Measurements from ENCODE around the gene SEC63.
"Not testable (repeated sequence)": the region's sequence is repeated elsewhere in the genome, so short reads cannot be mapped to it uniquely, and the experiment has no call there.

The SEC63 gene

DNA sequence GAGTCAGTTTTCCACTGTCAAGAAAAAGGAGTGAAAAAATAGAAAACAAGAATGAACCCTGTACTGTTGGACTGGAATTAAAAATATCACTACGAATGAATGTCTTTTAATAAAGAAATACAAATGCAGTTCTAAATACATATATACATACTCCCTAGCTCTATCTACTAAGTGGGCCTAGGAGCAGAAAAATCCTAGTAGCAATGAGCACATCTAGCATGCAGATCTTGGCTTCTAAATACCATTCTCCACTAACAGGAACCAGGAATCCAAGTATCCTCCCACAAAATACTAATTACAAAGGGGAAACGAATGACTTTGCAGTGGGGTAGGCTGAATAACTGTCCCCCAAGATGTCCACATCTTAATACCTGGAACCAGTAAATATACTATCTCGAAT is 25.4 kb downstream of the SEC63 start:
- in situ Hi-C loops (cut with MboI; ENCODE audit: low sequenced_read_pairs, unreplicated experiment): no loop called here
- TF ChIP-seq, protein P1, sequence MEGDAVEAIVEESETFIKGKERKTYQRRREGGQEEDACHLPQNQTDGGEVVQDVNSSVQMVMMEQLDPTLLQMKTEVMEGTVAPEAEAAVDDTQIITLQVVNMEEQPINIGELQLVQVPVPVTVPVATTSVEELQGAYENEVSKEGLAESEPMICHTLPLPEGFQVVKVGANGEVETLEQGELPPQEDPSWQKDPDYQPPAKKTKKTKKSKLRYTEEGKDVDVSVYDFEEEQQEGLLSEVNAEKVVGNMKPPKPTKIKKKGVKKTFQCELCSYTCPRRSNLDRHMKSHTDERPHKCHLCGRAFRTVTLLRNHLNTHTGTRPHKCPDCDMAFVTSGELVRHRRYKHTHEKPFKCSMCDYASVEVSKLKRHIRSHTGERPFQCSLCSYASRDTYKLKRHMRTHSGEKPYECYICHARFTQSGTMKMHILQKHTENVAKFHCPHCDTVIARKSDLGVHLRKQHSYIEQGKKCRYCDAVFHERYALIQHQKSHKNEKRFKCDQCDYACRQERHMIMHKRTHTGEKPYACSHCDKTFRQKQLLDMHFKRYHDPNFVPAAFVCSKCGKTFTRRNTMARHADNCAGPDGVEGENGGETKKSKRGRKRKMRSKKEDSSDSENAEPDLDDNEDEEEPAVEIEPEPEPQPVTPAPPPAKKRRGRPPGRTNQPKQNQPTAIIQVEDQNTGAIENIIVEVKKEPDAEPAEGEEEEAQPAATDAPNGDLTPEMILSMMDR (IDR thresholded peaks at IDR 0.05; ENCODE audit: borderline replicate concordance, control extremely low read depth, extremely low read depth, insufficient read depth, missing control alignments): no peak
- DNase-seq (ENCODE audit: low spot score): no peak

DNA sequence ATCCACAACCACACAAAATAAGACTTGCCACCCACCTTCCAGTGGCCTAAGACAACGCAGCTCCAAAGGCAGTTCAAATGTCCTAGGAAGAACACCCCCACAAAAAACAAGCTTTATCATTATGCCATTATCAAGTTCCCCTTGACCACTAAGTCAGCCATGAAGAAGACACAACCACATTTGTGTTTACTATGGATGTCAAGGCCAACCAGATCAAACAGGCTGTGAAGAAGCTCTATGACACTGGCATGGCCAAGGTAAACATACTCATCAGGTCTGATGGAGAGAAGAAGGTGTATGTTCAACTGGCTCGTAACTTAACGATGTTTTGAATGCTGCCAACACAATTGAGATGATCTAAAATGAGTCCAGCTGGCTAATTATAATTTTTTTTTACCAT is 26.1 kb downstream of the SEC63 start:
- no peak for DNase-seq (ENCODE audit: low spot score)
- TF ChIP-seq, protein P1 (IDR thresholded peaks at IDR 0.05; ENCODE audit: borderline replicate concordance, control extremely low read depth, extremely low read depth, insufficient read depth, missing control alignments): no peak
- in situ Hi-C loops (cut with MboI; ENCODE audit: low sequenced_read_pairs, unreplicated experiment): no loop called here

DNA sequence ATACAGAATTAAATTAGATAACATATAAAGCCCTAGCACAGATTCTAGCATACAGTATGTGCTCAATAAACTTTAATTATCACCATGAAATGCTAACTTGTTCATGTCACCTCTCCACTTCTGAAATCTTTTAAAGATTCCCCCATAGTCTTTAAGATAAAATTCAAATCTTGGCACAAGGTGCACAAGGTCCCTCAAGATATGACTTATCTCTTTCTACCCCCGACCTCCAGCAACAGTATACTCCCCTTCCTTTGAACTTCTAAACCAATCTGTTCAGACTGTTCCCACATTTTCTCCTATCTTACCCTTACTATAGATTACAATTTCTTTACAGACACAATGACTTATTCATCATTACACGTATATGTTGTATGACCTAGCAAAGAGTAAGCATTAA is 29.0 kb downstream of the SEC63 start:
- DNase-seq (ENCODE audit: low spot score): no peak
- TF ChIP-seq, protein P1 (IDR thresholded peaks at IDR 0.05; ENCODE audit: borderline replicate concordance, control extremely low read depth, extremely low read depth, insufficient read depth, missing control alignments): no peak
- in situ Hi-C loops (cut with MboI; ENCODE audit: low sequenced_read_pairs, unreplicated experiment): no loop called here

DNA sequence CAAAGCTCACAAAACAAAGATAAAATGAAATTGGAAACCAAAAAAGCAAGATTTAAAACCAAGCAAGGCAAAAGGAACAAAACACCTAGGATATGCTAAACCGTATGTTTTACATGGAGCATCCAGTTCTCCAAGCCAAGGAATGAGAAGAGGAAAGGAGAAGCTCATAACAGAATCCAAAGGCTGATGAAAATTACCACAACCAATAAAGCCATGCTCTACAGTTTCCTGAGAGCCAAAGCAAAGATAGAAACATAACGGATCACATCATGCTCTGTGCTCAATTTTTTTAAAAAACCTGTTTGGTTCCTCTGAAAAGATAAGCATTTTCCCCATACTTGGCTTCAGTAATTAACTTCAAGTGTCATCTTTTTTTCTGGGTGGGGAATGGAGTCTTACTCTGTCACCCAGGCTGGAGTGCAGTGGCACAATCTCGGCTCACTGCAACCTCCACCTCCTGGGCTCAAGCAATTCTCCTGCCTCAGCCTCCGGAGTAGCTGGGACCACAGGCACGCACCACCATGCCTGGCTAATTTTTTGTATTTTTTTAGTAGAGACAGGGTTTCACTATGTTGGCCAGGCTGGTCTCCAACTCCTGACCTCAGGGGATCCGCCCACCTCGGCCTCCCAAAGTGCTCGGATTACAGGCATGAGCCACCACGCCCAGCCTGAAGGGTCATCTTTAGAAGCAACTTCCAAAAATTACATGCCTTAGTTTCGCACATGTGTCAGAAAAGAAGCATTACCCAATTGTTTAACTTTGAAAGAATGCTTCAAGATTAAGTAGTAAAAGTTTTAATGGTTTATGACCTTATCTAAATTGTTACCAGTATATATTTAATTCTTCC is 31.1 kb downstream of the SEC63 start:
- DNase-seq (ENCODE audit: low spot score); in situ Hi-C loops (cut with MboI; ENCODE audit: low sequenced_read_pairs, unreplicated experiment): not testable (repeated sequence)

DNA sequence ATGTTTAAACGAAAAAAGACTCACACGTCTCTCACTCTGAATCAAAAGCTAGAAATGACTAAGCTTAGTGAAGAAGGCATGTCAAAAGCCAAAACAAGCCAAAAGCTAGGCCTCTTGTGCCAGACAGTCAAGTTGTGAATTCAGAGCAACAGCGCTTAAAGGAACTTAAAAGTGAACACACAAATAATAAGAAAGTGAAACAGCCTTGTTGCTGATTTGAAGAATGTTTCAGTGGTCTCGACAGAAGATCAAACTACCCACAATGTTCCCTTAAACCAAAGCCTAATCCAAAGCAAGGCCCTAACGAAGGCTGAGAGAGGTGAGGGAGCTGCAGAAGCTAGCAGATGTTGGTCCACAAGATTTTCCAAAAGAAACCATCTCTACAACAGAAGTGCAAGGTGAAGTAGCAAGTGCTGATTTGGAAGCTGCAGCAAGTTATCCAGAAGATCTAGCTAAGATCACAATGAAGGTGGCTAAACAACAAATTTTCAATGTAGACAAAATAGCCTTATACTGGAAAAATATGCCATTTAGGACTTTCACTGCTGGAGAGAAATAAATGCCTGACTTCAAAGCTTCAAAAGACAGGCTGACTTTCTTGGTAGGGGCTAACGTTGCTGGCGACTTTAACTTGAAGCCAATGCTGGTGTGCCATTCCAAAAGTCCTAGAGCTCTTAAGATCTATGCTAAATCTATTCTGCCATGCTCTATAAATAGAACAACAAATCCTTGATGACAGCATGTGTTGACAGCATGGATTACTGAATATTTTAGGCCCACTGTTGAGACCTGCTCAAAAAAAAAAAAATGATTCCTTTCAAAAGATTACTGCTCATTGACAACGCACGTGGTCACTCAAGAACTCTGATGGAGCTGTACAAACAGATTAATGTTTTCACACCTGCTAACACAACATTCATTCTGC is 40.3 kb downstream of the SEC63 start:
- no peak for DNase-seq (ENCODE audit: low spot score)
- in situ Hi-C loops (cut with MboI; ENCODE audit: low sequenced_read_pairs, unreplicated experiment): no loop called here
- TF ChIP-seq, protein P1 (IDR thresholded peaks at IDR 0.05; ENCODE audit: borderline replicate concordance, control extremely low read depth, extremely low read depth, insufficient read depth, missing control alignments): no peak

DNA sequence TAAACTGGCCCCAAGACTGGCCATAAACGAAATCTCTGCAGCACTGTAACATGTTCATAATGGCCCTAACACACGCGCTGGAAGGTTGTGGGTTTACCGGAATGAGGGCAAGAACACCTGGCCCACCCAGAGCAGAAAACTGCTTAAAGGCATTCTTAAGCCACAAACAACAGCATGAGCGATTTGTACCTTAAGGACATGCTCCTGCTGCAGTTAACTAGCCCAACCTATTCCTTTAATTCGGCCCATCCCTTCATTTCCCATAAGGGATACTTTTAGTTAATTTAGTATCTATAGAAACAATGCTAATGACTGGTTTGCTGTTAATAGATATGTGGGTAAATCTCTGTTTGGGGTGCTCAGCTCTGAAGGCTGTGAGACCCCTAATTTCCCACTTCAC is 41.0 kb downstream of the SEC63 start:
- in situ Hi-C loops (cut with MboI; ENCODE audit: low sequenced_read_pairs, unreplicated experiment); DNase-seq (ENCODE audit: low spot score): not testable (repeated sequence)

DNA sequence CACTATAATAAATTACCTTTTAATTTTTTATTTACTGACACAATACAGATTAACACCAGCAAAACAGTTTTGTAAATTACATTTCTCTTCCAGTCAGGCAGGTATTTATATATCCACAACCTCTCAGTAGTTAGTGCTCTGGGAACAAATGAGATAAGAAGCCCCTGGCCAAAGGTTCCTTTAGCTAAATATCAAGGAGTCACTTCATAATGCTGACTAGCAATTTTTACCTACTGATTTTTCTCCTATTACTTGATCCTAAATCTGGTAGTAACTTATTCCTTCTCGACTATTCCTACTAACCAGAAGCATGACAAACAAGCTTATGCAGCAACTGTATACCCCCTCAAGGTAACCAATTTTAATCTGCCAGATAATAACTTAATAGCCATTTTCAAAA is 46.3 kb downstream of the SEC63 start:
- TF ChIP-seq, protein P1 (IDR thresholded peaks at IDR 0.05; ENCODE audit: borderline replicate concordance, control extremely low read depth, extremely low read depth, insufficient read depth, missing control alignments): no peak

More for the DNA sequence above, 46.3 kb downstream of the SEC63 start:
- DNase-seq (ENCODE audit: low spot score): no peak
- in situ Hi-C loops (cut with MboI; ENCODE audit: low sequenced_read_pairs, unreplicated experiment): no loop called here
